CD14-positive monocyte (primary cell): ENCODE results near the gene CEP131. TPM values are rescaled to one million over a fixed set of nuclear protein-coding genes. Genes with fewer than 3 reads are reported as not detected.

Source experiments
- DNase-seq, 3 donors: peaks; one replicate each; pipeline ENCODE4 v3.0.0-alpha.2; 2011 to 2022
- H2AFZ ChIP-seq: 2 replicates; pipeline ENCODE4 v1.6.0; 2012; ENCODE audit warnings: mild to moderate bottlenecking, low read depth, low read length, inconsistent platforms; ENCODE audit not compliant: insufficient read depth, poor library complexity, severe bottlenecking
- H3K27ac ChIP-seq, 2 donors: 1 replicate in 1 of 2; 2 replicates in 1 of 2; pipeline ENCODE4 v1.5.1; 2012 to 2013; ENCODE audit warnings: low read length in 2 of 2, control low read depth in 1 of 2, inconsistent platforms in 1 of 2, low read depth in 1 of 2, mild to moderate bottlenecking in 1 of 2
- H3K27me3 ChIP-seq, 2 donors: one replicate each; pipeline versions ENCODE4 v1.6.0 to v1.6.1; 2011 to 2013; ENCODE audit warnings: low read length in 2 of 2; ENCODE audit not compliant: control insufficient read depth in 2 of 2, insufficient read depth in 2 of 2
- H3K36me3 ChIP-seq, 2 donors: replicated peaks in 1 of 2; 1 replicate in 1 of 2; 2 replicates in 1 of 2; pipeline versions ENCODE4 v1.5.1 to v1.6.1; 2012 to 2013; ENCODE audit warnings: low read length in 2 of 2, control low read depth in 1 of 2, inconsistent platforms in 1 of 2, mild to moderate bottlenecking in 1 of 2; ENCODE audit not compliant: insufficient read depth in 2 of 2, control insufficient read depth in 1 of 2
- H3K4me1 ChIP-seq, 2 donors: 1 replicate in 1 of 2; 2 replicates in 1 of 2; pipeline versions ENCODE4 v1.5.1 to v1.6.1; 2012 to 2013; ENCODE audit warnings: low read length in 2 of 2, control low read depth in 1 of 2, inconsistent platforms in 1 of 2, mild to moderate bottlenecking in 1 of 2, moderate library complexity in 1 of 2; ENCODE audit not compliant: insufficient read depth in 2 of 2, control insufficient read depth in 1 of 2
- H3K4me2 ChIP-seq: replicated peaks from 2 replicates; pipeline ENCODE3; 2012; ENCODE audit warnings: low read length, moderate library complexity, mild to moderate bottlenecking; ENCODE audit not compliant: poor library complexity, severe bottlenecking; ENCODE audit errors: extremely low read depth
- H3K4me3 ChIP-seq, 3 experiments: fragments of 200-600 bp in 1 of 3; sonication (generic) in 1 of 3; replicated peaks in 1 of 3; 1 replicate in 2 of 3; 2 replicates in 1 of 3; pipeline ENCODE4 v1.5.1; 2011 to 2013; ENCODE audit warnings: low read length in 3 of 3, mild to moderate bottlenecking in 3 of 3, control low read depth in 2 of 3, low read depth in 2 of 3, inconsistent platforms in 1 of 3, moderate library complexity in 1 of 3
- H3K79me2 ChIP-seq: 2 replicates; pipeline ENCODE4 v1.6.0; 2012; ENCODE audit warnings: mild to moderate bottlenecking, control low read depth, inconsistent platforms, low read length, moderate library complexity; ENCODE audit not compliant: insufficient read depth
- H3K9ac ChIP-seq: 2 replicates; pipeline ENCODE4 v1.6.0; 2017; ENCODE audit warnings: low read length, mild to moderate bottlenecking; ENCODE audit not compliant: insufficient read depth, poor library complexity, severe bottlenecking
- H3K9me3 ChIP-seq, 2 donors: replicated peaks in 1 of 2; 1 replicate in 1 of 2; 2 replicates in 1 of 2; pipeline versions ENCODE4 v1.5.1 to v1.6.1; 2012 to 2013; ENCODE audit warnings: low read length in 2 of 2, control low read depth in 1 of 2; ENCODE audit not compliant: control insufficient read depth in 1 of 2, insufficient read depth in 1 of 2
- H4K20me1 ChIP-seq: 2 replicates; pipeline ENCODE4 v1.6.0; 2012; ENCODE audit warnings: mild to moderate bottlenecking, low read length, control low read depth, moderate library complexity; ENCODE audit not compliant: insufficient read depth
- H3K27ac Mint-ChIP-seq, 7 donors: one replicate each; pipeline ENCODE4 v1.8.0; 2020; ENCODE audit warnings: mild to moderate bottlenecking in 7 of 7, mixed read lengths in 7 of 7, moderate library complexity in 6 of 7, inconsistent platforms in 2 of 7
- H3K27me3 Mint-ChIP-seq, 3 donors: one replicate each; pipeline ENCODE4 v1.8.0; 2021 to 2022; ENCODE audit warnings: low read depth in 3 of 3, mild to moderate bottlenecking in 3 of 3, mixed read lengths in 3 of 3, moderate library complexity in 3 of 3, inconsistent platforms in 1 of 3
- H3K36me3 Mint-ChIP-seq, 2 donors: one replicate each; pipeline ENCODE4 v1.8.0; 2020; ENCODE audit warnings: mixed read lengths in 2 of 2, inconsistent platforms in 1 of 2, mild to moderate bottlenecking in 1 of 2
- H3K4me1 Mint-ChIP-seq: one replicate; pipeline ENCODE4 v1.8.0; 2020; ENCODE audit warnings: mild to moderate bottlenecking, mixed read lengths
- H3K4me3 Mint-ChIP-seq, 2 donors: one replicate each; pipeline ENCODE4 v1.8.0; 2020; ENCODE audit warnings: mild to moderate bottlenecking in 2 of 2, mixed read lengths in 2 of 2, moderate library complexity in 1 of 2
- H3K9me3 Mint-ChIP-seq, 7 donors: one replicate each; pipeline ENCODE4 v1.8.0; 2020 to 2022; ENCODE audit warnings: mixed read lengths in 7 of 7, mild to moderate bottlenecking in 6 of 7, moderate library complexity in 6 of 7, inconsistent platforms in 2 of 7
- WGBS: methylation state at CpG from one replicate; pipeline ENCODE4 v1.1.5; 2013; ENCODE audit warnings: missing lambda C conversion rate; ENCODE audit not compliant: insufficient coverage; 5-methylcytosine and 5-hydroxymethylcytosine counted together
- intact Hi-C, 2 donors: fragments of 100-400 bp; cut with micrococcal nuclease; formaldehyde crosslinking; loops; one replicate each; pipeline versions ENCODE4 v1.15.0 to v1.15.1; 2023
- polyA plus RNA-seq, 3 donors: library from polyadenylated mRNA; depleted of rRNA in 1 of 3; unstranded in 2 of 3; stranded (reverse) in 1 of 3; fragments of 300-500 nt in 2 of 3; fragments of >200 nt in 1 of 3; fragmentation: Illumina TruSeq in 2 of 3; gene quantifications; 1 replicate in 2 of 3; 2 replicates in 1 of 3; pipeline ENCODE4 v1.2.3, GENCODE V29; 2012 to 2021
- TF ChIP-seq, protein P1 (sequence below): fragments of 200-600 bp; IDR thresholded peaks from one replicate; pipeline ENCODE4 v1.8.0; 2022; ENCODE audit warnings: antibody characterized with exemption, mild to moderate bottlenecking

CEP131 gene
- polyA plus RNA-seq, 3 donors = 0.69 to 9.7 (median 1.0) TPM

DNA sequence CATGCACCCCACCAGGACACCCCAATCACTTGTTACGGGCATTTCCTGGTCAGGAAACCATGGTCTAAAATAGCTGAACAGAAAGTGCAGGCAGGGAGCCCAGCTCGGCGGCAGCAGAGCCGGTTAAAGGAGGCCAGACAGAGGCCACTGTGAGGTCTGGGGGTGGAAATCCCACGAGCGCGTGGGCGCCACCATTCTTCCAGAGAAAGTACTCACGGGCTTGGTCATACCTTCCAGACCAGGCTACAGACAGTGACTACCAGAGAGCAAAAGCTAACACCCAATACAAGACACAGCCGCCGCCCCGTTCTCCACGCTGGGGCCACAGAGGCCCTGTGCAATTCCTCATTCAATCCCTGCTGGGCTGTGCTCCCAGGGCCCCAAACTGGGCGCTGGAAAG is 11.9 kb downstream of the CEP131 start:
- peak overlapping the region in 1 of 2 donors; percentile 31 for H3K4me3 Mint-ChIP-seq
- peaks cover 7% of the 10 kb centered on the region for H3K4me1 Mint-ChIP-seq
- no peak overlapping the region for H3K27ac ChIP-seq
- H3K9me3 ChIP-seq = no peaks in the 10 kb centered on the region
- peaks cover 0 to 2% of the 10 kb centered on the region in 2 donors for H3K4me1 ChIP-seq
- no peak overlapping the region for H2AFZ ChIP-seq
- WGBS = 16% methylated on average over 5 of the region's 14 CpGs
- H3K4me3 ChIP-seq = no peak overlapping the region
- no peak for DNase-seq
- intact Hi-C loops = no loop called here
- no peaks in the 10 kb centered on the region for H3K36me3 ChIP-seq
- H3K79me2 ChIP-seq = no peaks in the 10 kb centered on the region
- H3K36me3 Mint-ChIP-seq = peaks cover 14% of the 10 kb centered on the region in 2 donors
- H3K4me2 ChIP-seq = no peak overlapping the region
- peak overlapping the region; percentile 4 for H3K9ac ChIP-seq
- TF ChIP-seq, protein P1, sequence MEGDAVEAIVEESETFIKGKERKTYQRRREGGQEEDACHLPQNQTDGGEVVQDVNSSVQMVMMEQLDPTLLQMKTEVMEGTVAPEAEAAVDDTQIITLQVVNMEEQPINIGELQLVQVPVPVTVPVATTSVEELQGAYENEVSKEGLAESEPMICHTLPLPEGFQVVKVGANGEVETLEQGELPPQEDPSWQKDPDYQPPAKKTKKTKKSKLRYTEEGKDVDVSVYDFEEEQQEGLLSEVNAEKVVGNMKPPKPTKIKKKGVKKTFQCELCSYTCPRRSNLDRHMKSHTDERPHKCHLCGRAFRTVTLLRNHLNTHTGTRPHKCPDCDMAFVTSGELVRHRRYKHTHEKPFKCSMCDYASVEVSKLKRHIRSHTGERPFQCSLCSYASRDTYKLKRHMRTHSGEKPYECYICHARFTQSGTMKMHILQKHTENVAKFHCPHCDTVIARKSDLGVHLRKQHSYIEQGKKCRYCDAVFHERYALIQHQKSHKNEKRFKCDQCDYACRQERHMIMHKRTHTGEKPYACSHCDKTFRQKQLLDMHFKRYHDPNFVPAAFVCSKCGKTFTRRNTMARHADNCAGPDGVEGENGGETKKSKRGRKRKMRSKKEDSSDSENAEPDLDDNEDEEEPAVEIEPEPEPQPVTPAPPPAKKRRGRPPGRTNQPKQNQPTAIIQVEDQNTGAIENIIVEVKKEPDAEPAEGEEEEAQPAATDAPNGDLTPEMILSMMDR = no peak
- peak overlapping the region in 1 of 7 donors; percentile 41 for H3K27ac Mint-ChIP-seq
- H3K27me3 Mint-ChIP-seq = peaks cover 2 to 5% (median 2%) of the 10 kb centered on the region in 3 donors
- peaks cover 0 to 2% (median 0%) of the 10 kb centered on the region in 7 donors for H3K9me3 Mint-ChIP-seq
- H4K20me1 ChIP-seq = no peaks in the 10 kb centered on the region
- H3K27me3 ChIP-seq = no peaks in the 10 kb centered on the region

DNA sequence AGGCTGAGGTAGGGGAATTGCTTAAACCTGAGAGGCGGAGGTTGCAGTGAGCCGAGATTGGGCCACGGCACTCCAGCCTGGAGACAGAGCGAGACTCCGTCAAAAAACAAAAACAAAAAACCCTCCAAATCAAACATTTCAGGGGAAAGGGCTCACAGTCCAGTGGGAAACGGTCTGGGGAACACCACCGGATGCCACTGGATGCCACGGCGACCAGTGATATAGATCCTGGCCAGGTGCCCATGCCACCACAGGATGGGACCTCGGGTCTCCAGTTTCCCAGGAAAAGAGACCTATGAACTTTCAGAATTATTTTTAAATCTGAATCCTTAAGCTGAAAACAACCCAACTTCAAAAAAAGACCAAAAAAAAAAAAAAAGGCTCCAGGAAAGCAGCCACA is 12.3 kb downstream of the CEP131 start:
- Histone ChIP-seq H3K79me2 (no peaks in the 10 kb centered on the region), H2AFZ (no peak overlapping the region), H4K20me1 (no peaks in the 10 kb centered on the region), H3K4me3 (no peak overlapping the region), H3K27ac (no peak overlapping the region), H3K9me3 (no peaks in the 10 kb centered on the region), H3K4me1 (peaks cover 0 to 2% of the 10 kb centered on the region in 2 donors), H3K36me3 (no peaks in the 10 kb centered on the region), H3K4me2 (no peak overlapping the region), H3K9ac (no peak overlapping the region), H3K27me3 (no peaks in the 10 kb centered on the region)
- DNase-seq = no peak
- TF ChIP-seq, protein P1 = no peak
- H3K4me1 Mint-ChIP-seq = peaks cover 7% of the 10 kb centered on the region
- H3K4me3 Mint-ChIP-seq = no peak overlapping the region
- H3K36me3 Mint-ChIP-seq = peaks cover 13 to 14% of the 10 kb centered on the region in 2 donors
- 66% methylated on average over 7 of the region's 10 CpGs for WGBS
- intact Hi-C loops = no loop called here
- H3K27me3 Mint-ChIP-seq = peaks cover 2 to 5% (median 2%) of the 10 kb centered on the region in 3 donors
- H3K27ac Mint-ChIP-seq = no peak overlapping the region
- H3K9me3 Mint-ChIP-seq = peaks cover 0 to 2% (median 0%) of the 10 kb centered on the region in 7 donors
